Suprapubic skin (tissue), 4 donors: ENCODE measurements around the gene CNTN6. TPM values are rescaled to one million over a fixed set of nuclear protein-coding genes. Genes with fewer than 3 reads are reported as not detected.

ENCODE experiments used
- DNase-seq, 2 donors: peaks; one replicate each; pipeline ENCODE4 v3.0.0-alpha.2; 2019; ENCODE audit warnings: low spot score in 2 of 2
- H3K27ac ChIP-seq: fragments of 200-600 bp; sonication (generic); one replicate; pipeline ENCODE4 v1.5.1; 2019
- H3K27me3 ChIP-seq: fragments of 200-600 bp; sonication (generic); one replicate; pipeline ENCODE4 v1.5.1; 2019
- H3K36me3 ChIP-seq: fragments of 200-600 bp; sonication (generic); one replicate; pipeline ENCODE4 v1.5.1; 2019
- H3K4me1 ChIP-seq: fragments of 200-600 bp; sonication (generic); one replicate; pipeline ENCODE4 v1.5.1; 2019
- H3K4me3 ChIP-seq: fragments of 200-600 bp; sonication (generic); one replicate; pipeline ENCODE4 v1.5.1; 2019; ENCODE audit warnings: mild to moderate bottlenecking
- H3K9me3 ChIP-seq: fragments of 200-600 bp; sonication (generic); one replicate; pipeline ENCODE4 v1.5.1; 2019
- CTCF ChIP-seq, 2 donors: fragments of 200-600 bp in 1 of 2; fragments of 450-650 bp in 1 of 2; sonication (generic) in 1 of 2; IDR thresholded peaks; one replicate each; pipeline ENCODE4 v1.5.1; 2016 to 2019; ENCODE audit warnings: antibody characterized with exemption in 2 of 2, mild to moderate bottlenecking in 1 of 2, moderate library complexity in 1 of 2
- EP300 ChIP-seq: sonication (generic); formaldehyde crosslinking; IDR thresholded peaks from one replicate; pipeline ENCODE4 v1.6.1; 2017; ENCODE audit warnings: antibody characterized with exemption
- POLR2A ChIP-seq, 2 donors: fragments of 450-650 bp; IDR thresholded peaks; one replicate each; pipeline ENCODE4 v1.6.1; 2017; ENCODE audit warnings: antibody characterized with exemption in 2 of 2, mild to moderate bottlenecking in 2 of 2, moderate library complexity in 2 of 2
- POLR2AphosphoS5 ChIP-seq, 3 donors: sonication (generic); formaldehyde crosslinking; IDR thresholded peaks; one replicate each; pipeline ENCODE4 v1.6.1; 2017; ENCODE audit warnings: antibody characterized with exemption in 3 of 3
- WGBS: methylation state at CpG from one replicate; pipeline ENCODE4 v1.1.5; 2018; 5-methylcytosine and 5-hydroxymethylcytosine counted together
- total RNA-seq, 4 donors: library from RNA; depleted of rRNA; stranded (reverse); fragments of >200 nt; gene quantifications; one replicate each; pipeline ENCODE4 v1.1.0, GENCODE V29; 2016

The CNTN6 gene
- total RNA-seq, 4 donors from 2014 or later = not detected

- Histone ChIP-seq H3K27ac (no peak overlapping the region), H3K36me3 (no peaks in the 10 kb centered on the region), H3K27me3 (no peaks in the 10 kb centered on the region), H3K9me3 (no peaks in the 10 kb centered on the region), H3K4me1 (no peaks in the 10 kb centered on the region), H3K4me3 (no peak overlapping the region)
- WGBS = 69% methylated on average over 4 of the region's 4 CpGs
- no peak for DNase-seq
- TF ChIP-seq POLR2AphosphoS5 (IDR thresholded peaks at IDR 0.05) (no peak), EP300 (no peak), CTCF (IDR thresholded peaks at IDR 0.05) (no peak), POLR2A (IDR thresholded peaks at IDR 0.05) (no peak)
These were observed 138.1 kb downstream of the CNTN6 start for GRCh38 chr3:1230920-1231319.

DNA sequence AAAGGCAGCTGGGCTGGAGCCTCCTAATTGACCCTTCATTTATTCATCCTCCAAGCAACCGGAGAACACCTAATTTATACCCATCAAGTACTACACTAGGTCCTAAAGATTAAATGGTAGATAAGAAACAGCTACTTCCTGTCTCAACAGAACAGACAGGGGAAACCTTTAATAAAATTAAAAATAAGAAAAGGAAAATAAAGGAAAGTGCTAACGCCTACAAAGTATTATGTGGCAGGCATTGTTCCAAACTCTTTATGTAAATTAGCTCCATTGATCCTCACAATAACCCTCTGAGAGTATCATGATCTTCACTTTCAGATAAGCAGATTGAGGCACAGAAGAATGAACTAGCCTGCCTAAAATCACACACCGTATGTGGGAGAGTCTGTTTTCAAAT is 139.5 kb downstream of the CNTN6 start:
- 67% methylated on average over 3 of the region's 3 CpGs for WGBS
- DNase-seq = no peak
- Histone ChIP-seq H3K4me3 (no peak overlapping the region), H3K9me3 (no peaks in the 10 kb centered on the region), H3K27ac (no peak overlapping the region), H3K4me1 (no peaks in the 10 kb centered on the region), H3K36me3 (no peaks in the 10 kb centered on the region), H3K27me3 (no peaks in the 10 kb centered on the region)
- TF ChIP-seq POLR2A (IDR thresholded peaks at IDR 0.05) = no peak
- no peak for TF ChIP-seq CTCF (IDR thresholded peaks at IDR 0.05)
- TF ChIP-seq EP300 = no peak
- TF ChIP-seq POLR2AphosphoS5 (IDR thresholded peaks at IDR 0.05) = no peak

- 91% methylated on average over 8 of the region's 8 CpGs for WGBS
- Histone ChIP-seq H3K27ac (no peak overlapping the region), H3K27me3 (no peaks in the 10 kb centered on the region), H3K4me3 (no peak overlapping the region), H3K4me1 (no peaks in the 10 kb centered on the region), H3K9me3 (no peaks in the 10 kb centered on the region), H3K36me3 (no peaks in the 10 kb centered on the region)
- no peak for DNase-seq
- TF ChIP-seq EP300 = no peak
- no peak for TF ChIP-seq POLR2A (IDR thresholded peaks at IDR 0.05)
- no peak for TF ChIP-seq CTCF (IDR thresholded peaks at IDR 0.05)
- no peak for TF ChIP-seq POLR2AphosphoS5 (IDR thresholded peaks at IDR 0.05)
These were observed 142.8 kb downstream of the CNTN6 start for GRCh38 chr3:1235526-1236120.

- no peaks in the 10 kb centered on the region for H3K4me1 ChIP-seq
- H3K4me3 ChIP-seq = no peak overlapping the region
- TF ChIP-seq CTCF (IDR thresholded peaks at IDR 0.05) (no peak), EP300 (no peak), POLR2A (IDR thresholded peaks at IDR 0.05) (no peak), POLR2AphosphoS5 (IDR thresholded peaks at IDR 0.05) (no peak)
- no peak for DNase-seq
- no peaks in the 10 kb centered on the region for H3K36me3 ChIP-seq
- no peaks in the 10 kb centered on the region for H3K9me3 ChIP-seq
- H3K27ac ChIP-seq = no peak overlapping the region
- no peaks in the 10 kb centered on the region for H3K27me3 ChIP-seq
- WGBS = 74% methylated on average over 5 of the region's 5 CpGs
These were observed 158.6 kb downstream of the CNTN6 start for GRCh38 chr3:1251282-1252060.

- H3K4me3 ChIP-seq = no peak overlapping the region
- H3K27ac ChIP-seq = no peak overlapping the region
- H3K27me3 ChIP-seq = no peaks in the 10 kb centered on the region
- TF ChIP-seq CTCF (IDR thresholded peaks at IDR 0.05) (no peak), EP300 (no peak), POLR2A (IDR thresholded peaks at IDR 0.05) (no peak), POLR2AphosphoS5 (IDR thresholded peaks at IDR 0.05) (no peak)
- no peaks in the 10 kb centered on the region for H3K4me1 ChIP-seq
- H3K9me3 ChIP-seq = no peaks in the 10 kb centered on the region
- H3K36me3 ChIP-seq = no peaks in the 10 kb centered on the region
- no peak for DNase-seq
These were observed 159.2 kb downstream of the CNTN6 start for GRCh38 chr3:1252061-1252430.
